ENCODE measurements around the gene WDR90. TPM values are rescaled to one million over a fixed set of nuclear protein-coding genes. Genes with fewer than 3 reads are reported as not detected.

Gene WDR90
- polyA plus RNA-seq, 2 of the 4 experiments (the other 2 are of a cell fraction) = 6.5 to 30.7 TPM

DNA sequence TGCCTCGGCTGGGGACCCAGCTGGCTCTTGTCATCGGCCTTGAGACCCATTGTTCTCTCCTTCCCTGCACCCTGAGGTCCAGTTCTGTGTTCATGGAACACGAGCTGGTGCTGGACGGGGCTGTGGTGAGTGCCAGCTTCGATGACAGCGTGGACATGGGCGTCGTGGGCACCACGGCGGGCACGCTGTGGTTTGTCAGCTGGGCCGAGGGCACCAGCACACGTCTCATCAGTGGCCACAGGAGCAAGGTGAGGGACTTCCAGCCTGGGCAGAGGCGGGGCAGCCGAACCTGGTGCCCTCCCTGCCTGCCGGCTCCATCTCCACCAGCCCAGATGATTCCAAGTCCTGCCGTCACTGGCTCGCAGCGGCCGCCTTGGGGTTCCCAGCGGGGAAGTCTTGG, 13.4 kb downstream of the WDR90 start:
- Histone ChIP-seq H3K4me1 (peaks cover 18% of the 10 kb centered on the region), H3K4me2 (no peak overlapping the region), H3K9me3 (no peaks in the 10 kb centered on the region), H3K4me3 (no peak overlapping the region), H3K27ac (no peak overlapping the region)
- TF ChIP-seq GATA3 (IDR thresholded peaks at IDR 0.05; ENCODE audit: borderline replicate concordance) (no peak), HDAC2 (IDR thresholded peaks at IDR 0.05) (no peak), MAZ (IDR thresholded peaks at IDR 0.05; ENCODE audit: borderline replicate concordance, low read depth, low read length) (no peak), ZNF302 (CRISPR knock-in tag; IDR thresholded peaks at IDR 0.05) (no peak), SREBF2 (IDR thresholded peaks at IDR 0.05) (no peak), HOXB13 (CRISPR knock-in tag; IDR thresholded peaks at IDR 0.05; ENCODE audit: low read depth) (no peak), ATOH8 (CRISPR knock-in tag; IDR thresholded peaks at IDR 0.05; ENCODE audit: low read depth) (no peak), CBX8 (IDR thresholded peaks at IDR 0.05) (no peak), ESRRA (IDR thresholded peaks at IDR 0.05; ENCODE audit: borderline replicate concordance, low read length) (no peak), NR3C1 (IDR thresholded peaks at IDR 0.05) (no peak), TP53 (CRISPR knock-in tag; IDR thresholded peaks at IDR 0.05) (no peak), TFCP2L1 (CRISPR knock-in tag; IDR thresholded peaks at IDR 0.05) (no peak), HEYL (CRISPR knock-in tag; IDR thresholded peaks at IDR 0.05) (no peak), RCOR1 (IDR thresholded peaks at IDR 0.05; ENCODE audit: low read depth, low read length) (no peak), RARB (CRISPR knock-in tag; IDR thresholded peaks at IDR 0.05) (no peak), KDM1A (IDR thresholded peaks at IDR 0.05; ENCODE audit: low read depth) (no peak), PHF8 (IDR thresholded peaks at IDR 0.05; ENCODE audit: borderline replicate concordance, low read depth) (no peak)
- TF ChIP-seq, protein P1, sequence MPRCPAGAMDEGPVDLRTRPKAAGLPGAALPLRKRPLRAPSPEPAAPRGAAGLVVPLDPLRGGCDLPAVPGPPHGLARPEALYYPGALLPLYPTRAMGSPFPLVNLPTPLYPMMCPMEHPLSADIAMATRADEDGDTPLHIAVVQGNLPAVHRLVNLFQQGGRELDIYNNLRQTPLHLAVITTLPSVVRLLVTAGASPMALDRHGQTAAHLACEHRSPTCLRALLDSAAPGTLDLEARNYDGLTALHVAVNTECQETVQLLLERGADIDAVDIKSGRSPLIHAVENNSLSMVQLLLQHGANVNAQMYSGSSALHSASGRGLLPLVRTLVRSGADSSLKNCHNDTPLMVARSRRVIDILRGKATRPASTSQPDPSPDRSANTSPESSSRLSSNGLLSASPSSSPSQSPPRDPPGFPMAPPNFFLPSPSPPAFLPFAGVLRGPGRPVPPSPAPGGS (IDR thresholded peaks at IDR 0.05) = no peak
- POLR2A ChIA-PET = no interaction called here
- ATAC-seq (no peak), FAIRE-seq (no peak), DNase-seq (ENCODE audit: low read depth in 1 of 2, low spot score in 1 of 2) (no peak)
- CTCF ChIA-PET = interaction anchor here (0.8 to 13.5 kb wide), 12 partner anchors 10 to 81 kb away, joined by 3 to 105 read pairs (median 4); partner anchors contain the start of genes RHBDL1 and WDR90
- WGBS (ENCODE audit: missing lambda C conversion rate) = 93% methylated on average over 21 of the region's 21 CpGs

GRCh38 chr16:666572-666971, 17.4 kb downstream of the WDR90 start:
- TF ChIP-seq RNF2 (IDR thresholded peaks at IDR 0.05; ENCODE audit: borderline replicate concordance, low read depth) (no peak), CBX2 (IDR thresholded peaks at IDR 0.05; ENCODE audit: borderline replicate concordance, low read depth) (no peak), ESRRA (IDR thresholded peaks at IDR 0.05; ENCODE audit: borderline replicate concordance, low read length) (no peak), RARB (CRISPR knock-in tag; IDR thresholded peaks at IDR 0.05) (no peak), NFE2L2 (conservative IDR thresholded peaks at IDR 0.05; ENCODE audit: low read length) (no peak), FOXS1 (CRISPR knock-in tag; IDR thresholded peaks at IDR 0.05) (no peak), CBX8 (IDR thresholded peaks at IDR 0.05) (no peak), EP300 (IDR thresholded peaks at IDR 0.05) (no peak), EHMT2 (IDR thresholded peaks at IDR 0.05; ENCODE audit: low read depth) (no peak), ATOH8 (CRISPR knock-in tag; IDR thresholded peaks at IDR 0.05; ENCODE audit: low read depth) (no peak), GATA3 (IDR thresholded peaks at IDR 0.05; ENCODE audit: borderline replicate concordance) (no peak), CEBPB (IDR thresholded peaks at IDR 0.05) (no peak), TP53 (CRISPR knock-in tag; IDR thresholded peaks at IDR 0.05) (no peak)
- TF ChIP-seq, protein P2, sequence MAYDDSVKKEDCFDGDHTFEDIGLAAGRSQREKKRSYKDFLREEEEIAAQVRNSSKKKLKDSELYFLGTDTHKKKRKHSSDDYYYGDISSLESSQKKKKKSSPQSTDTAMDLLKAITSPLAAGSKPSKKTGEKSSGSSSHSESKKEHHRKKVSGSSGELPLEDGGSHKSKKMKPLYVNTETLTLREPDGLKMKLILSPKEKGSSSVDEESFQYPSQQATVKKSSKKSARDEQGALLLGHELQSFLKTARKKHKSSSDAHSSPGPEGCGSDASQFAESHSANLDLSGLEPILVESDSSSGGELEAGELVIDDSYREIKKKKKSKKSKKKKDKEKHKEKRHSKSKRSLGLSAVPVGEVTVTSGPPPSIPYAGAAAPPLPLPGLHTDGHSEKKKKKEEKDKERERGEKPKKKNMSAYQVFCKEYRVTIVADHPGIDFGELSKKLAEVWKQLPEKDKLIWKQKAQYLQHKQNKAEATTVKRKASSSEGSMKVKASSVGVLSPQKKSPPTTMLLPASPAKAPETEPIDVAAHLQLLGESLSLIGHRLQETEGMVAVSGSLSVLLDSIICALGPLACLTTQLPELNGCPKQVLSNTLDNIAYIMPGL (CRISPR knock-in tag; IDR thresholded peaks at IDR 0.05; ENCODE audit: borderline replicate concordance) = no peak
- H3K4me2 ChIP-seq = no peak overlapping the region
- H3K9me3 ChIP-seq = no peaks in the 10 kb centered on the region
- DNase-seq (ENCODE audit: low read depth in 1 of 2, low spot score in 1 of 2) (no peak), FAIRE-seq (no peak), ATAC-seq (no peak)
- POLR2A ChIA-PET = no interaction called here
- peaks cover 11% of the 10 kb centered on the region for H3K4me1 ChIP-seq
- H3K4me3 ChIP-seq = no peak overlapping the region
- WGBS (ENCODE audit: missing lambda C conversion rate) = 86% methylated on average over 9 of the region's 13 CpGs
- H3K27ac ChIP-seq = no peak overlapping the region
- CTCF ChIA-PET = interaction anchor here (1.1 to 13.5 kb wide), 10 partner anchors 9 to 94 kb away, joined by 3 to 105 read pairs (median 11); partner anchors contain the start of genes RHBDL1, STUB1 and WDR90
